ENCODE data around the gene RPUSD4.

DNA sequence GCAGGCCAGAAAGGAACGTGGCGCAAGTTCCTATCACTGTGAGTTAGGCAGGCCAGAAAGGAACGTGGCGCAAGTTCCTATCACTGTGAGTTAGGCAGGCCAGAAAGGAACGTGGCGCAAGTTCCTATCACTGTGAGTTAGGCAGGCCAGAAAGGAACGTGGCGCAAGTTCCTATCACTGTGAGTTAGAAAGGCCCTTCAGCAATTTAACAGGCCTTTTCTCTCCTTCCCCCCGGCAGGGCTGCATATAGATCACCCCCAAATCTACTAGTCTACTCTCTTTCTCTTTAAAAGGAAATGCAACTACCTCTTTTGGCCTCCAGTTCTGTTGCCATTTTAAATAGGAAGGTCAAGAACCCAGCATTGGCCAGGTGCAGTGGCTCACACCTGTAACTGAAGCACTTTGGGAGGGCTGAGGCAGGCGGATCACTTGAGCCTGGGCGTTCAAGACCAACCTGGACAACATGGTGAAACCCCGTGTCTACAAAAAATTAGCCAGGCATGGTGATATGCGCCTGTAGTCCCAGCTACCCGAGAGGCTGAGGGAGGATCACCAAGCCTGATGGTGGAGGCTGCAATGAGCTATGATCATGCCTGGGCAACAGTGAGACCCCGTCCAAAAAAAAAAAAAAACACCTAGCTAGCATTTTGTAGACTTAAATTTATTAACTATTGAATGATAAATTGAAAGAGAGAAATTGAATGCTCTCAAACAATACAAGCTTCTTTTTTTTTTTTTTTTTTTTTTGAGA, 15.1 kb upstream of the RPUSD4 start:
- TF ChIP-seq, protein P1, sequence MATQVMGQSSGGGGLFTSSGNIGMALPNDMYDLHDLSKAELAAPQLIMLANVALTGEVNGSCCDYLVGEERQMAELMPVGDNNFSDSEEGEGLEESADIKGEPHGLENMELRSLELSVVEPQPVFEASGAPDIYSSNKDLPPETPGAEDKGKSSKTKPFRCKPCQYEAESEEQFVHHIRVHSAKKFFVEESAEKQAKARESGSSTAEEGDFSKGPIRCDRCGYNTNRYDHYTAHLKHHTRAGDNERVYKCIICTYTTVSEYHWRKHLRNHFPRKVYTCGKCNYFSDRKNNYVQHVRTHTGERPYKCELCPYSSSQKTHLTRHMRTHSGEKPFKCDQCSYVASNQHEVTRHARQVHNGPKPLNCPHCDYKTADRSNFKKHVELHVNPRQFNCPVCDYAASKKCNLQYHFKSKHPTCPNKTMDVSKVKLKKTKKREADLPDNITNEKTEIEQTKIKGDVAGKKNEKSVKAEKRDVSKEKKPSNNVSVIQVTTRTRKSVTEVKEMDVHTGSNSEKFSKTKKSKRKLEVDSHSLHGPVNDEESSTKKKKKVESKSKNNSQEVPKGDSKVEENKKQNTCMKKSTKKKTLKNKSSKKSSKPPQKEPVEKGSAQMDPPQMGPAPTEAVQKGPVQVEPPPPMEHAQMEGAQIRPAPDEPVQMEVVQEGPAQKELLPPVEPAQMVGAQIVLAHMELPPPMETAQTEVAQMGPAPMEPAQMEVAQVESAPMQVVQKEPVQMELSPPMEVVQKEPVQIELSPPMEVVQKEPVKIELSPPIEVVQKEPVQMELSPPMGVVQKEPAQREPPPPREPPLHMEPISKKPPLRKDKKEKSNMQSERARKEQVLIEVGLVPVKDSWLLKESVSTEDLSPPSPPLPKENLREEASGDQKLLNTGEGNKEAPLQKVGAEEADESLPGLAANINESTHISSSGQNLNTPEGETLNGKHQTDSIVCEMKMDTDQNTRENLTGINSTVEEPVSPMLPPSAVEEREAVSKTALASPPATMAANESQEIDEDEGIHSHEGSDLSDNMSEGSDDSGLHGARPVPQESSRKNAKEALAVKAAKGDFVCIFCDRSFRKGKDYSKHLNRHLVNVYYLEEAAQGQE (IDR thresholded peaks at IDR 0.05; ENCODE audit: borderline replicate concordance), result no peak
- TF ChIP-seq CTCF (IDR thresholded peaks at IDR 0.05; ENCODE audit: poor library complexity, severe bottlenecking) (no peak), EP300 (conservative IDR thresholded peaks at IDR 0.05; ENCODE audit: poor library complexity, severe bottlenecking) (no peak)
